Kidney (tissue), 14 donors: ENCODE measurements around the gene BEX4. TPM values are rescaled to one million over a fixed set of nuclear protein-coding genes. Genes with fewer than 3 reads are reported as not detected.
A peak's percentile ranks its signal among the peaks of the same experiment; 100 is the strongest.
"Not testable (repeated sequence)": the region's sequence is repeated elsewhere in the genome, so short reads cannot be mapped to it uniquely, and the experiment has no call there.

Experiments
- DNase-seq, 5 donors: peaks; one replicate each; pipeline ENCODE4 v3.0.0-alpha.2; 2013 to 2020
- FAIRE-seq: peaks from 2 replicates; lab custom pipeline; 2012; peaks lifted over from hg19 to GRCh38; lab: Jason Lieb, UNC
- H3K27ac ChIP-seq, 2 donors: one replicate each; pipeline ENCODE4 v1.7.0; 2013; ENCODE audit warnings: low read depth in 2 of 2, low read length in 2 of 2, inconsistent platforms in 1 of 2
- H3K27me3 ChIP-seq: one replicate; pipeline ENCODE4 v1.7.1; 2013; ENCODE audit warnings: low read length, inconsistent platforms; ENCODE audit not compliant: control insufficient read depth, insufficient read depth
- H3K36me3 ChIP-seq, 3 donors: one replicate each; pipeline versions ENCODE4 v1.7.0 to v1.7.1; 2013; ENCODE audit warnings: low read length in 3 of 3, control low read depth in 1 of 3, inconsistent platforms in 1 of 3; ENCODE audit not compliant: insufficient read depth in 3 of 3, control insufficient read depth in 2 of 3
- H3K4me1 ChIP-seq, 3 donors: one replicate each; pipeline versions ENCODE4 v1.7.0 to v1.7.1; 2013; ENCODE audit warnings: low read length in 3 of 3, inconsistent platforms in 1 of 3, low read depth in 1 of 3; ENCODE audit not compliant: control insufficient read depth in 2 of 3, insufficient read depth in 2 of 3
- H3K4me3 ChIP-seq, 3 donors: one replicate each; pipeline versions ENCODE4 v1.7.0 to v1.8.1; 2013; ENCODE audit warnings: low read length in 3 of 3, control low read depth in 1 of 3, inconsistent platforms in 1 of 3
- H3K9ac ChIP-seq, 3 donors: one replicate each; pipeline versions ENCODE4 v1.7.0 to v1.7.1; 2013; ENCODE audit warnings: low read length in 3 of 3, control low read depth in 1 of 3, inconsistent platforms in 1 of 3
- H3K9me3 ChIP-seq, 3 donors: one replicate each; pipeline versions ENCODE4 v1.7.0 to v1.7.1; 2013; ENCODE audit warnings: low read length in 3 of 3, control low read depth in 1 of 3, inconsistent platforms in 1 of 3; ENCODE audit not compliant: control insufficient read depth in 2 of 3, insufficient read depth in 1 of 3
- intact Hi-C: fragments of 100-400 bp; cut with DNase I; formaldehyde crosslinking; loops from one replicate; pipeline ENCODE4 v1.11.1; 2022
- polyA plus RNA-seq: library from polyadenylated mRNA; stranded (reverse); fragments of 350-450 nt; fragmentation: Illumina TruSeq; extraction: RNeasy Lipid Tissue Mini Kit (QIAGEN cat#74804); gene quantifications from one replicate; pipeline ENCODE4 v1.2.3, GENCODE V29; 2014; ENCODE audit warnings: low read depth, low replicate concordance; ENCODE audit not compliant: insufficient read depth
- total RNA-seq: library from RNA; stranded (reverse); fragmentation: NEBNext Ultra II Directional; extraction: Animal tissue kit (Norgen Biotek cat#: 25700); gene quantifications from one replicate; pipeline ENCODE4 v1.2.1, GENCODE V29; 2021
- TF ChIP-seq, protein P1 (sequence below): IDR thresholded peaks from 3 replicates; pipeline ENCODE4 v1.5.1; 2012; ENCODE audit warnings: mild to moderate bottlenecking, moderate library complexity, borderline replicate concordance; ENCODE audit not compliant: insufficient read depth; ENCODE audit errors: extremely low read depth
- donor health status: control.
- donor health status: control.
- donor health status: control.
- donor health status: control.
- donor health status: control.
- donor health status: DM: yes; HTN: yes; CAD: no.
- donor health status: Normal renal cell carcinoma (clear cell type).

BEX4 gene
- total and polyA plus RNA-seq, 2 donors from 2014 or later, result 52.6 to 135 TPM

- intact Hi-C loops, result no loop called here
- peak overlapping the region; percentile 60 to 72 (median 60) for H3K4me3 ChIP-seq
Measured at GRCh38 chrX:103215425-103215991, 600 bp downstream of the BEX4 start.

GRCh38 chrX:103220511-103221323, 5.8 kb downstream of the BEX4 start:
- H3K27ac ChIP-seq, result no peak overlapping the region
- no peak overlapping the region for H3K9ac ChIP-seq
- no peaks in the 10 kb centered on the region for H3K9me3 ChIP-seq
- H3K4me3 ChIP-seq, result peak overlapping the region in 1 of 3 donors; percentile 25
- H3K27me3 ChIP-seq, result no peaks in the 10 kb centered on the region
- H3K36me3 ChIP-seq, result peaks cover 0 to 4% (median 0%) of the 10 kb centered on the region in 3 donors
- H3K4me1 ChIP-seq, result no peaks in the 10 kb centered on the region
- TF ChIP-seq, protein P1, sequence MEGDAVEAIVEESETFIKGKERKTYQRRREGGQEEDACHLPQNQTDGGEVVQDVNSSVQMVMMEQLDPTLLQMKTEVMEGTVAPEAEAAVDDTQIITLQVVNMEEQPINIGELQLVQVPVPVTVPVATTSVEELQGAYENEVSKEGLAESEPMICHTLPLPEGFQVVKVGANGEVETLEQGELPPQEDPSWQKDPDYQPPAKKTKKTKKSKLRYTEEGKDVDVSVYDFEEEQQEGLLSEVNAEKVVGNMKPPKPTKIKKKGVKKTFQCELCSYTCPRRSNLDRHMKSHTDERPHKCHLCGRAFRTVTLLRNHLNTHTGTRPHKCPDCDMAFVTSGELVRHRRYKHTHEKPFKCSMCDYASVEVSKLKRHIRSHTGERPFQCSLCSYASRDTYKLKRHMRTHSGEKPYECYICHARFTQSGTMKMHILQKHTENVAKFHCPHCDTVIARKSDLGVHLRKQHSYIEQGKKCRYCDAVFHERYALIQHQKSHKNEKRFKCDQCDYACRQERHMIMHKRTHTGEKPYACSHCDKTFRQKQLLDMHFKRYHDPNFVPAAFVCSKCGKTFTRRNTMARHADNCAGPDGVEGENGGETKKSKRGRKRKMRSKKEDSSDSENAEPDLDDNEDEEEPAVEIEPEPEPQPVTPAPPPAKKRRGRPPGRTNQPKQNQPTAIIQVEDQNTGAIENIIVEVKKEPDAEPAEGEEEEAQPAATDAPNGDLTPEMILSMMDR, result no peak
- FAIRE-seq (no peak), DNase-seq (peak in 3 of 5 donors; percentile 6 to 42 (median 13))
- intact Hi-C loops, result no loop called here

More at GRCh38 chrX:103215425-103215991, 600 bp downstream of the BEX4 start:
- DNase-seq (peak; percentile 67 to 82 (median 78)), FAIRE-seq (no peak)
- TF ChIP-seq, protein P1, result no peak
- H3K27ac ChIP-seq, result peak overlapping the region; percentile 84 to 88
- H3K9ac ChIP-seq, result peak overlapping the region; percentile 24 to 69 (median 32)
- no peaks in the 10 kb centered on the region for H3K4me1 ChIP-seq
- H3K9me3 ChIP-seq, result no peaks in the 10 kb centered on the region
- peaks cover 0 to 4% (median 0%) of the 10 kb centered on the region in 3 donors for H3K36me3 ChIP-seq
- no peaks in the 10 kb centered on the region for H3K27me3 ChIP-seq

GRCh38 chrX:103225918-103226317, 11.0 kb downstream of the BEX4 start:
- FAIRE-seq, result not testable (repeated sequence)

DNA sequence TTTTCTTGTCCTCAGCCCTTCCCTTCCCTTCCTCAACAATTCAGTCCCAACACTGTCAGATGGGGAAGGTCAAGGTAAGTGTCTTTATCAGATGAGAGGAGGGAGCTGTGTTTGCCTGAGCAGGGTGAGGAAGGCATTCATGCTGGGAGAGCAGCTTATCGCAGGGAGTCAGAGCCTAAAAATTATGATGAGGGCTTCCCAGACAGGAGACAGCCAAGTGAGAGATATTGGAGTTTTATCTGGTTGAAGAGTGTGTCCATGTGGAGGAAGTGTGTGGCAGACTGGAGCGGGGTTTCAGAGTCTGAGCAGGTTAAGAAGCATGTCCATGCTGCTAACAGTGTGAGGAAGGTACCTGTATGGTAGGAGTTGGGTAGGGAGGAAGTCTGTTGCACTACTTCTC, 18.4 kb downstream of the BEX4 start:
- Histone ChIP-seq H3K9ac (no peak overlapping the region), H3K9me3 (no peaks in the 10 kb centered on the region), H3K27me3 (peaks cover 2% of the 10 kb centered on the region), H3K27ac (no peak overlapping the region), H3K36me3 (no peaks in the 10 kb centered on the region), H3K4me1 (no peaks in the 10 kb centered on the region), H3K4me3 (no peak overlapping the region)
- TF ChIP-seq, protein P1, result no peak
- no peak for DNase-seq
- no peak for FAIRE-seq
- intact Hi-C loops, result no loop called here

More at GRCh38 chrX:103225918-103226317, 11.0 kb downstream of the BEX4 start:
- H3K4me1 ChIP-seq, H3K4me3 ChIP-seq, H3K27me3 ChIP-seq, H3K9ac ChIP-seq, H3K36me3 ChIP-seq, H3K27ac ChIP-seq, H3K9me3 ChIP-seq, DNase-seq, intact Hi-C loops: not testable (repeated sequence)
